Activated T-helper 17 cell treated with anti-CD3 and anti-CD28 coated beads, Interleukin-2, amount 50 U/mL, for 72 hours (primary cell): Measurements from ENCODE around the gene PRICKLE2. TPM values are rescaled to one million over a fixed set of nuclear protein-coding genes. Genes with fewer than 3 reads are reported as not detected.

ENCODE experiments used
- ATAC-seq: fragments of 150-1000 bp; cut with Tn5 transposase; replicated peaks from 2 replicates; pipeline ENCODE4 v1.10.0; 2021; ENCODE audit warnings: mild to moderate bottlenecking, moderate library complexity
- H3K27ac Mint-ChIP-seq: one replicate; pipeline ENCODE4 v1.8.0; 2022; ENCODE audit warnings: mixed read lengths
- H3K27me3 Mint-ChIP-seq: one replicate; pipeline ENCODE4 v1.8.0; 2022; ENCODE audit warnings: mixed read lengths
- H3K36me3 Mint-ChIP-seq: one replicate; pipeline ENCODE4 v1.8.0; 2022; ENCODE audit warnings: low read depth, mild to moderate bottlenecking, mixed read lengths
- H3K4me1 Mint-ChIP-seq: one replicate; pipeline ENCODE4 v1.8.0; 2022; ENCODE audit warnings: mixed read lengths
- H3K4me3 Mint-ChIP-seq: one replicate; pipeline ENCODE4 v1.8.0; 2022; ENCODE audit warnings: mild to moderate bottlenecking, mixed read lengths
- H3K9me3 Mint-ChIP-seq: one replicate; pipeline ENCODE4 v1.8.0; 2022; ENCODE audit warnings: mixed read lengths
- total RNA-seq, 2 donors: library from RNA; stranded (reverse); gene quantifications; one replicate each; pipeline ENCODE4 v1.2.3, GENCODE V29; 2022

The PRICKLE2 gene, protein sequence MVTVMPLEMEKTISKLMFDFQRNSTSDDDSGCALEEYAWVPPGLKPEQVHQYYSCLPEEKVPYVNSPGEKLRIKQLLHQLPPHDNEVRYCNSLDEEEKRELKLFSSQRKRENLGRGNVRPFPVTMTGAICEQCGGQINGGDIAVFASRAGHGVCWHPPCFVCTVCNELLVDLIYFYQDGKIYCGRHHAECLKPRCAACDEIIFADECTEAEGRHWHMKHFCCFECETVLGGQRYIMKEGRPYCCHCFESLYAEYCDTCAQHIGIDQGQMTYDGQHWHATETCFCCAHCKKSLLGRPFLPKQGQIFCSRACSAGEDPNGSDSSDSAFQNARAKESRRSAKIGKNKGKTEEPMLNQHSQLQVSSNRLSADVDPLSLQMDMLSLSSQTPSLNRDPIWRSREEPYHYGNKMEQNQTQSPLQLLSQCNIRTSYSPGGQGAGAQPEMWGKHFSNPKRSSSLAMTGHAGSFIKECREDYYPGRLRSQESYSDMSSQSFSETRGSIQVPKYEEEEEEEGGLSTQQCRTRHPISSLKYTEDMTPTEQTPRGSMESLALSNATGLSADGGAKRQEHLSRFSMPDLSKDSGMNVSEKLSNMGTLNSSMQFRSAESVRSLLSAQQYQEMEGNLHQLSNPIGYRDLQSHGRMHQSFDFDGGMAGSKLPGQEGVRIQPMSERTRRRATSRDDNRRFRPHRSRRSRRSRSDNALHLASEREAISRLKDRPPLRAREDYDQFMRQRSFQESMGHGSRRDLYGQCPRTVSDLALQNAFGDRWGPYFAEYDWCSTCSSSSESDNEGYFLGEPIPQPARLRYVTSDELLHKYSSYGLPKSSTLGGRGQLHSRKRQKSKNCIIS
- not detected for total RNA-seq

GRCh38 chr3:64224826-64225610, at the start of gene PRICKLE2:
TSS of gene PRICKLE2 (minus strand) at chr3:64225466. CDS start at chr3:64198927, 26,539 bp downstream.
- H3K4me1 Mint-ChIP-seq: no peaks in the 10 kb centered on the region
- no peak within 1 kb of the TSS for H3K4me3 Mint-ChIP-seq
- H3K27me3 Mint-ChIP-seq: peaks cover 26% of the 10 kb centered on the region
- H3K36me3 Mint-ChIP-seq: no peaks in the 10 kb centered on the region
- ATAC-seq: no peak
- H3K9me3 Mint-ChIP-seq: no peaks in the 10 kb centered on the region
- H3K27ac Mint-ChIP-seq: no peak within 1 kb of the TSS

GRCh38 chr3:64272842-64273241, 47.6 kb upstream of the PRICKLE2 start:
- Mint-ChIP-seq H3K4me3 (no peak overlapping the region), H3K4me1 (no peaks in the 10 kb centered on the region), H3K27ac (no peak overlapping the region), H3K27me3 (peaks cover 15% of the 10 kb centered on the region), H3K9me3 (no peaks in the 10 kb centered on the region), H3K36me3 (no peaks in the 10 kb centered on the region)
- no peak for ATAC-seq

DNA sequence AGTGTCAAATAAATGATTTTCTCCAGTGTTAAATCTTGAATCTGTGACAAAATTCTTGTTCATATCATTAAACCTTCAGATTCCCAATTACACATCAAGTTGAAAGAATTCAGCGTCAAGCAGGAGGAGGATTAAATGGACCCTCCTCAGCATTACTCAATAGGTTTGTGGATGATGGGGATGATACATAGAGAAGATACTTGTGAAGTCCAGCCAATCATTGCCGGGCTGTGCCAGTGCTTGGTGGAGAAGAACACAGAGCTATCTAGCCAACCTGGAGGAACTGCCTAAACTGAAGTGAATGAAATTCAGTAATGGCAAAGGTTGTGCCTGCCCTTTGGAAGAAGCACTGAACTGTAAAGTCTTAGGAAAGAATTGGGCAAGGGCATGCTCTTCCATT, 47.0 kb upstream of the PRICKLE2 start:
- Mint-ChIP-seq H3K4me1 (no peaks in the 10 kb centered on the region), H3K36me3 (no peaks in the 10 kb centered on the region), H3K4me3 (no peak overlapping the region), H3K27me3 (peaks cover 15% of the 10 kb centered on the region), H3K9me3 (no peaks in the 10 kb centered on the region), H3K27ac (no peak overlapping the region)
- ATAC-seq: no peak

GRCh38 chr3:64271631-64272030, 46.4 kb upstream of the PRICKLE2 start:
- ATAC-seq: no peak
- Mint-ChIP-seq H3K36me3 (no peaks in the 10 kb centered on the region), H3K4me3 (no peak overlapping the region), H3K27me3 (peaks cover 20% of the 10 kb centered on the region), H3K4me1 (no peaks in the 10 kb centered on the region), H3K9me3 (no peaks in the 10 kb centered on the region), H3K27ac (no peak overlapping the region)

GRCh38 chr3:64270866-64271260, 45.6 kb upstream of the PRICKLE2 start:
- Mint-ChIP-seq H3K4me1 (no peaks in the 10 kb centered on the region), H3K27ac (no peak overlapping the region), H3K9me3 (no peaks in the 10 kb centered on the region), H3K27me3 (peaks cover 20% of the 10 kb centered on the region), H3K36me3 (no peaks in the 10 kb centered on the region), H3K4me3 (no peak overlapping the region)
- no peak for ATAC-seq

- ATAC-seq: no peak
- H3K27ac Mint-ChIP-seq: no peak overlapping the region
- H3K27me3 Mint-ChIP-seq: peaks cover 24% of the 10 kb centered on the region
- H3K4me1 Mint-ChIP-seq: no peaks in the 10 kb centered on the region
- H3K9me3 Mint-ChIP-seq: no peaks in the 10 kb centered on the region
- H3K36me3 Mint-ChIP-seq: no peaks in the 10 kb centered on the region
- no peak overlapping the region for H3K4me3 Mint-ChIP-seq
Observed at GRCh38 chr3:64270142-64270865, 45.0 kb upstream of the PRICKLE2 start.

DNA sequence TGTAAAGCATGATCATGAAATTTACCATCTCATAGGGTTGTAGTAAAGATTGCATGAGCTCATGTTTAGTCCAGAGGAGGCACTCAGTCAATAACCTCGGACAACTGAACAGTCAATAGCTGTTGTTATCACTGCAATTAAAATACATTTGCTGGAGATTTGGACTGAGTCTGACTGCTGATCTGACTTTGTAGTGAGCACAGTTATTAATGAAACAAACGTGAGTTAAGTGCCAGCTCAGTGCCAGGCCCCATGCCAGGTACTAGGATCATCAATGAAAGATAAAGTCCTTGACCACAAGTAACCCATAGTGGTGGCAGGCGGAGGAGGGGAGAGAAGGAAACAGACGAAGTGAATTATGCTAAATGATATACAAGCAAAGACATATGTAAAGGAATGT, 43.7 kb upstream of the PRICKLE2 start:
- H3K4me3 Mint-ChIP-seq: no peak overlapping the region
- no peaks in the 10 kb centered on the region for H3K4me1 Mint-ChIP-seq
- H3K27ac Mint-ChIP-seq: no peak overlapping the region
- no peak for ATAC-seq
- no peaks in the 10 kb centered on the region for H3K36me3 Mint-ChIP-seq
- peaks cover 32% of the 10 kb centered on the region for H3K27me3 Mint-ChIP-seq
- H3K9me3 Mint-ChIP-seq: no peaks in the 10 kb centered on the region

- peaks cover 27% of the 10 kb centered on the region for H3K27me3 Mint-ChIP-seq
- H3K4me3 Mint-ChIP-seq: no peak overlapping the region
- no peak for ATAC-seq
- H3K4me1 Mint-ChIP-seq: no peaks in the 10 kb centered on the region
- no peaks in the 10 kb centered on the region for H3K9me3 Mint-ChIP-seq
- H3K36me3 Mint-ChIP-seq: no peaks in the 10 kb centered on the region
- no peak overlapping the region for H3K27ac Mint-ChIP-seq
Observed at GRCh38 chr3:64267721-64268604, 42.7 kb upstream of the PRICKLE2 start.

DNA sequence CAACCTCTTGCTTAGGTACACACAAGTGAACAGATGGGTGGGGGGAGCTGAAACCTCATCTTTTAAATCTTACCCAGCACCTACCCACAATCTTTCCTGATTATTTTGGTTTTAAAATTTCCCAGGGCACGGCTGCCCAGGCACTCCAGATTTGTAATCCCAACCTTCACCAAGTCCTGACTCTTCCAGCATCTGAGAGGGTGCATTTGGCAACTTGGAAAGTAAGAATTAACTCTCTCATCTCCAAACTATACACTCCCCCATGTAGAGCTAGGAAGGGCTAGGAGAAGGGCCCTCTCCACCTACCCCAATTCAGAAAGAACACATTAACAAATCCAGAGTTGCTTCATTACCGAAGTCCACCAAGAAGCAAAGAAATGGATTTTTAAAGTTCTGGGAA, 41.7 kb upstream of the PRICKLE2 start:
- no peak overlapping the region for H3K27ac Mint-ChIP-seq
- no peaks in the 10 kb centered on the region for H3K4me1 Mint-ChIP-seq
- H3K27me3 Mint-ChIP-seq: peaks cover 32% of the 10 kb centered on the region
- H3K4me3 Mint-ChIP-seq: no peak overlapping the region
- no peak for ATAC-seq
- no peaks in the 10 kb centered on the region for H3K9me3 Mint-ChIP-seq
- no peaks in the 10 kb centered on the region for H3K36me3 Mint-ChIP-seq

- Mint-ChIP-seq H3K27ac (no peak overlapping the region), H3K4me3 (no peak overlapping the region), H3K9me3 (no peaks in the 10 kb centered on the region), H3K36me3 (no peaks in the 10 kb centered on the region), H3K4me1 (no peaks in the 10 kb centered on the region), H3K27me3 (peaks cover 35% of the 10 kb centered on the region)
- ATAC-seq: no peak
Observed at GRCh38 chr3:64266065-64266931, 41.0 kb upstream of the PRICKLE2 start.

- Mint-ChIP-seq H3K4me1 (no peaks in the 10 kb centered on the region), H3K27me3 (peaks cover 37% of the 10 kb centered on the region), H3K27ac (no peak overlapping the region)
Observed at GRCh38 chr3:64265646-64266045, 40.4 kb upstream of the PRICKLE2 start.

GRCh38 chr3:64264501-64265109, 39.3 kb upstream of the PRICKLE2 start:
- H3K4me1 Mint-ChIP-seq: no peaks in the 10 kb centered on the region

More at GRCh38 chr3:64265646-64266045, 40.4 kb upstream of the PRICKLE2 start:
- H3K4me3 Mint-ChIP-seq: no peak overlapping the region
- no peak for ATAC-seq
- no peaks in the 10 kb centered on the region for H3K36me3 Mint-ChIP-seq
- H3K9me3 Mint-ChIP-seq: no peaks in the 10 kb centered on the region

More at GRCh38 chr3:64264501-64265109, 39.3 kb upstream of the PRICKLE2 start:
- Mint-ChIP-seq H3K4me3 (no peak overlapping the region), H3K27ac (no peak overlapping the region), H3K9me3 (no peaks in the 10 kb centered on the region), H3K36me3 (no peaks in the 10 kb centered on the region), H3K27me3 (peaks cover 37% of the 10 kb centered on the region)
- no peak for ATAC-seq
